Breast epithelium (tissue), 3 donors: ENCODE measurements around the gene NPY1R.

Source experiments
- CTCF ChIP-seq, 3 donors: fragments of 450-650 bp; IDR thresholded peaks; one replicate each; pipeline ENCODE4 v1.5.1; 2016 to 2017; ENCODE audit warnings: antibody characterized with exemption in 3 of 3, mild to moderate bottlenecking in 3 of 3, moderate library complexity in 3 of 3
- POLR2A ChIP-seq: fragments of 450-650 bp; IDR thresholded peaks from one replicate; pipeline ENCODE4 v1.6.1; 2016; ENCODE audit warnings: antibody characterized with exemption, mild to moderate bottlenecking, moderate library complexity
- POLR2AphosphoS5 ChIP-seq, 3 donors: sonication (generic); formaldehyde crosslinking; IDR thresholded peaks; one replicate each; pipeline ENCODE4 v1.6.1; 2017; ENCODE audit warnings: antibody characterized with exemption in 3 of 3

GRCh38 chr4:163380703-163381102 lies 48.3 kb upstream of the NPY1R start:
- no peak for TF ChIP-seq CTCF (IDR thresholded peaks at IDR 0.05)
- TF ChIP-seq POLR2A: no peak
- no peak for TF ChIP-seq POLR2AphosphoS5 (IDR thresholded peaks at IDR 0.05)
